Large intestine (tissue), 3 donors: ENCODE data around the gene SEC24B. TPM values are rescaled to one million over a fixed set of nuclear protein-coding genes. Genes with fewer than 3 reads are reported as not detected.
A peak's percentile ranks its signal among the peaks of the same experiment; 100 is the strongest.
"Not testable (repeated sequence)": the region's sequence is repeated elsewhere in the genome, so short reads cannot be mapped to it uniquely, and the experiment has no call there.

Experiments used
- DNase-seq, 2 donors: peaks; one replicate each; pipeline versions ENCODE4 v3.0.0 to v3.0.0-alpha.2; 2013
- H3K27ac ChIP-seq: one replicate; pipeline ENCODE4 v1.5.1; 2013; ENCODE audit warnings: low read length
- H3K27me3 ChIP-seq: 2 replicates; pipeline ENCODE4 v1.6.1; 2013; ENCODE audit warnings: low read length; ENCODE audit not compliant: control insufficient read depth, insufficient read depth
- H3K36me3 ChIP-seq: 2 replicates; pipeline ENCODE4 v1.6.1; 2013; ENCODE audit warnings: low read length; ENCODE audit not compliant: control insufficient read depth, insufficient read depth
- H3K4me1 ChIP-seq: one replicate; pipeline ENCODE4 v1.6.1; 2013; ENCODE audit warnings: low read length; ENCODE audit not compliant: control insufficient read depth, insufficient read depth
- H3K4me3 ChIP-seq: one replicate; pipeline ENCODE4 v1.5.1; 2013; ENCODE audit warnings: low read length
- H3K9me3 ChIP-seq: one replicate; pipeline ENCODE4 v1.6.1; 2013; ENCODE audit warnings: mild to moderate bottlenecking, low read depth, low read length, moderate library complexity; ENCODE audit not compliant: control insufficient read depth
- WGBS: methylation state at CpG from one replicate; pipeline ENCODE4 v1.1.5; 2013; ENCODE audit warnings: low lambda C conversion rate; ENCODE audit not compliant: insufficient coverage; 5-methylcytosine and 5-hydroxymethylcytosine counted together
- polyA plus RNA-seq: library from polyadenylated mRNA; unstranded; fragments of 120-200 nt; gene quantifications from one replicate; pipeline ENCODE4 v1.2.1, GENCODE V29; 2013

Gene SEC24B
- polyA plus RNA-seq, 1 donor = 29.3 TPM

DNA sequence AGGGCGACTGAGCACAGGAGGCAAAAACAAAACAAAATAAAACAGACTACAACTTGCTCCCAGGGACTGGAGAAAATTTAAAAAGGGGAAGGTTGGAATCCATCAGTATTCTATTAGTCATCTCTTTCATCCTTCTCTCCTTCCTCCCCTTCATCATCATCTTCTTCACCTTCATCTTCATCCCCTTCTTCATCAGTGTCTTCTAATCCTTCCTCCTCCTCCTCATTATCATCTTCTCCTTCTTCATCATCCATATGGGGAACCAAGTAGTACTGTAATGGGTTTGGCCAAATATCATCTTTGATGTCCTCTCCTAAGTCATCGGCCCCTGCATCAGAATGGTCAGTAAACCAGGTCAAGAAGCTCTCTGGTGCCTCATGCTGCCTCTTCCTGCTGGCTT is 119.5 kb downstream of the SEC24B start:
- Histone ChIP-seq H3K27me3 (peaks cover under 1% of the 10 kb centered on the region), H3K36me3 (no peaks in the 10 kb centered on the region), H3K9me3 (peaks cover 6% of the 10 kb centered on the region), H3K4me3 (no peak overlapping the region), H3K4me1 (no peaks in the 10 kb centered on the region), H3K27ac (no peak overlapping the region)
- DNase-seq = no peak
- WGBS = 100% methylated on average over 1 of the region's 2 CpGs

DNA sequence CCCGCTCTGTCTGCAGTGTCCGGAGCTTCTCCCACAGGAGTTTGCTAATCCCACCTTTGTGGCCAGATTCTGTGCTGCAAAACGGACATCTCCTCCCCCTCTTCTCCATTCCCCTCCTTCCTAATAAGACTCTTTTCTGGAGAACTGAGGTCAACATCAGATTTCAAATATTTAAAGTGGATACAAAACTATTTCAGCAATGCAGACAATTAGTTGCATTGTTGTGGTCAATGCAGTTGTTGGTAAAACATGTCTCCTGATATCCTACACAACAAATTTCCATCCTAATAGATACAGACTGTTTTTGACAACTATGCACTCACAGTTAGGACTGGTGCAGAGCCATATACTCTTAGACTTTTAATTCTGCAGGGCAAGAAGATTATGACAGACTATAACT is 121.4 kb downstream of the SEC24B start:
- Histone ChIP-seq H3K4me3 (no peak overlapping the region), H3K27me3 (peaks cover 6% of the 10 kb centered on the region), H3K27ac (no peak overlapping the region), H3K9me3 (peaks cover 6% of the 10 kb centered on the region), H3K36me3 (no peaks in the 10 kb centered on the region), H3K4me1 (no peaks in the 10 kb centered on the region)
- DNase-seq = no peak
- WGBS = no CpG with 5 or more reads among the region's 3 CpGs

DNA sequence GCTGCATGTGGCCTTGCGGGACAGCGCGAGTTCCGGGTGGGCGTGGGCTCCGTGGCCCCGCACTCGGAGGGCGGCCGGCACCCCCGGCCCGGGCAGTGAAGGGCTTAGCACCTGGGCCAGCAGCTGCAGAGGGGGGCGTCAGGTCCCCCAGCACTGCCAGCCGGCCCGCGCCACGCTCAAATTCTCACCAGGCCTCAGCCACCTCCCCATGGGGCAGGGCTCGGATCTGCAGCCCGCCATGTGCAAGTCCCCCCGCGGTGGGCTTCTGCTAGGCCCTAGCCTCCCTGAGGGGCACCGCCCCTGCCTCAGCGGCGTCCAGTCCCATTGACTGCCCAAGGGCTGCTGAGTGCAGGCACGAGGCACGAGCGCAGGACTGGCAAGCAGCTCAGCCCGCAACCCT is 123.8 kb downstream of the SEC24B start:
- peaks cover 6% of the 10 kb centered on the region for H3K9me3 ChIP-seq
- H3K4me3 ChIP-seq = no peak overlapping the region
- H3K27ac ChIP-seq = no peak overlapping the region
- no peaks in the 10 kb centered on the region for H3K36me3 ChIP-seq
- WGBS = no CpG with 5 or more reads among the region's 28 CpGs
- H3K4me1 ChIP-seq = no peaks in the 10 kb centered on the region
- peaks cover 14% of the 10 kb centered on the region for H3K27me3 ChIP-seq
- no peak for DNase-seq

- H3K27me3 ChIP-seq = peaks cover 18% of the 10 kb centered on the region
- DNase-seq, H3K36me3 ChIP-seq, H3K9me3 ChIP-seq, H3K4me1 ChIP-seq, H3K27ac ChIP-seq, H3K4me3 ChIP-seq: not testable (repeated sequence)
- WGBS = no CpG with 5 or more reads among the region's 6 CpGs
Measured at GRCh38 chr4:109558095-109558494, 124.5 kb downstream of the SEC24B start.

DNA sequence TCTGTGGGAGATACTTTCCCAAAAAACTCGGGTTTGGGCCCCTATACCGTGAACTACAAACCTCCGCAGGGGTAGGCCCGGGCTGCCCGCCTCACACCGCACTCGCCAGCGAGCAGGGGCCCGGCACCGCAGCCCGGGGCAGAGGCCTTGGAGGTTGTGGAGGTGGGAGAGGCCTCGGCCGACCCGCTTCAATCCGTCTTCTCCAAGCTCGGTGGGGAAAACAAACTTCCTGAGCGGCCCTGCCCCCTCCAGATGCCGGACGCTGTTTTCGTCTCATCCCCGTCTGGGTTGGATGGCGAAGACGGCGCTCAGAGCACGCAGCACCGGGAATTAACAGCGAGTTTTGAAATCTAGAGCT is 126.0 kb downstream of the SEC24B start:
- DNase-seq = no peak
- Histone ChIP-seq H3K27me3 (peaks cover 20% of the 10 kb centered on the region), H3K4me3 (peak overlapping the region; percentile 49), H3K36me3 (no peaks in the 10 kb centered on the region), H3K27ac (peak overlapping the region; percentile 11), H3K4me1 (no peaks in the 10 kb centered on the region), H3K9me3 (peaks cover 6% of the 10 kb centered on the region)
- no CpG with 5 or more reads among the region's 27 CpGs for WGBS

DNA sequence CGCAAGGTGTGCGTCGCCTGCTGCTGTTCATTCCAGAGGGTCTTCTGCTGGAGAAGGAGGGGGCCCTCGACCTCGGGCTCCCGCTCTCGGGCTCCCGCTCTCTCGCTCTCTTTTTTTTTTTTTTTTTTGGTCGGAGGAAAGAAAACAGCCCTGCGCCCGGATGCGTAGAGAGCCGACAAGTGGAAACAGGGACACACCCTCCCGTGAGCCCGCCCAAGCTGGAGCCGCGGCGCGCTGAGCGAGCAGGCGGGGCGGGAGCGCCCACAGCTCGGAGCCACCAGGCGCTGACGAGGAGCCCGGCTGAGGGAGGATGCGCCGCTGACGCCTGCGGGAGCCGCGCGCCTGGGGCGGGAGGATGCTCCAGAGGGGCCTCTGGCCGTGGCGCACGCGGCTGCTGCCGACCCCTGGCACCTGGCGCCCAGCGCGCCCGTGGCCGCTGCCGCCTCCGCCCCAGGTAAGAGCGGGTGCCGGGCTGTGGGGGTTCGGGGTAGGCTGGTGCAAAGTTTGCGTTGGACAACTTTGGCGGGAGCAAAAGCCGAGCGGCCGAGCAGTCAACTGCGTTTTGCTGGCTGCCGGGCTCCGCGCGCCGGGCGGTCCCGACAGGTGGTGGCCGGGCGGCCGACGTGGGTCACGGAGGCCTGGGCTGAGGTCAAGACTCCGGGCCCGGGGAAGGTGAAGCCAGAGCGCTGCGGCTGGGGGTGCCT is 126.5 kb downstream of the SEC24B start, which contains the start of gene MCUB:
Gene MCUB, plus strand, starts transcription at position 264 of the 704 bp plus-strand sequence. Its CDS starts 92 bp downstream, at position 356.
- no peaks in the 10 kb centered on the region for H3K4me1 ChIP-seq
- H3K27me3 ChIP-seq = peaks cover 21% of the 10 kb centered on the region
- H3K27ac ChIP-seq = peak within 1 kb of the TSS; percentile 31
- no CpG with 5 or more reads among the region's 73 CpGs for WGBS
- H3K9me3 ChIP-seq = peaks cover 6% of the 10 kb centered on the region
- peak within 1 kb of the TSS; percentile 49 for H3K4me3 ChIP-seq
- H3K36me3 ChIP-seq = no peaks in the 10 kb centered on the region
- peak; percentile 80 to 90 for DNase-seq

DNA sequence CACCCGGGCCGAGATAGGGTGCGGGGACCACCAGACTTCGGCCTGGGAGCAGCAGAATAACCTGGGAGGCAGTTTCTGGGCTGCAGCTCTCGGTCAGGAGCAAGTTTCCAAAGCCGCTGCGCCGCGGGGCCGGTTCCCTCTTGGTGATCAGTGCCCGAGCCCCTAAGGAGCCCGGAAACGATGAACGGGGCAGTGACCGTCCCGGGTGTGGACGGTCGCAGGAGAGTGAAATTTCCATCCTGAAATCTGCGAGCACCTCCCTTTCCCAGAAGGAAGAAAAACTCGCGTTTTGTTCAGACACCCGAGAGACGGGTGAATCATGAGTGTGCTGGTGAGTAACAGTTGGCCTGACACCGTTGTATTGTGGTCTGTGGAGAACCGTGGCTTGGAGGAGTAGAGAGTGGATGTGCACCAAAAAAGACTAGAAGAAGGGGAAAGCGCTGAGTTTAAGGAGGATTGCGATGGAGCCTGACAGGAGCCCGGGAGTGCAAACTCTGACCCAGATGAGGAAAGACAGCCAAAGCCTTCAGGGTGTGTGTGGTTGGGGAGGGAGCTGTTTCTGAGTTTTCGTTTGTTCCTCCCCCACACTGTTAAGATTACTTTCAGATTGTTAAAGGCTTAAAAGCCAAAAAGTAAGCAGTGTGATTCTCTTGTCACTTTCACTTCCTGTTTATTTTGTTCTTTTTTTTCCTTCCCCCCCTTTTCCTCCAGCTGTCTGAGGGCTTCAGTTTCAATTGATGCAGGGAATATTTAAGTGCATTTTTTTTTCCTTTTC is 127.3 kb downstream of the SEC24B start:
- peaks cover 6% of the 10 kb centered on the region for H3K9me3 ChIP-seq
- peaks cover 21% of the 10 kb centered on the region for H3K27me3 ChIP-seq
- DNase-seq = peak; percentile 6 to 62
- H3K4me1 ChIP-seq = no peaks in the 10 kb centered on the region
- peak overlapping the region; percentile 31 for H3K27ac ChIP-seq
- 0% methylated on average over 1 of the region's 29 CpGs for WGBS
- peak overlapping the region; percentile 49 for H3K4me3 ChIP-seq
- H3K36me3 ChIP-seq = no peaks in the 10 kb centered on the region

- H3K36me3 ChIP-seq = no peaks in the 10 kb centered on the region
- H3K4me3 ChIP-seq = no peak overlapping the region
- peaks cover under 1% of the 10 kb centered on the region for H3K9me3 ChIP-seq
- DNase-seq = no peak
- H3K27me3 ChIP-seq = peaks cover 21% of the 10 kb centered on the region
- H3K4me1 ChIP-seq = no peaks in the 10 kb centered on the region
- no CpG with 5 or more reads among the region's 6 CpGs for WGBS
- H3K27ac ChIP-seq = no peak overlapping the region
Measured at GRCh38 chr4:109562457-109563239, 129.0 kb downstream of the SEC24B start.

DNA sequence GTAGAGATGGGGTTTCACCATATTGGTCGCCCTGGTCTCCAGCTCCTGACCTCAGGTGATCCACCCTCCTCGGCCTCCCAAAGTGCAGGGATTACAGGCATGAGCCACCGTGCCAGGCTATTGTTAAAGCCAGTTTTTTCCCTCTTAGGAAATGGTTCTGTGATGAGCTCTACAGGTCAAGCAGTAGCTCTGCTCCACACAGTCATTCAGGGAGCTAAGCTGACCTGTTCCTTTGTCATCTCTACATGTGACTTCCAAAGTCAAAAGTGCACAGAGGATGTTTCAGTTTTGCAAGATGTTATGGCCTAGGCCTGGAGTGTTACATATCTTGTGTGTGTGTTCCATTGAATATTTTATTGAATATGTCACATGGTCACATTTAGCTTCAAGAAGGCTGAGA is 137.9 kb downstream of the SEC24B start:
- no peak overlapping the region for H3K27ac ChIP-seq
- H3K27me3 ChIP-seq = no peaks in the 10 kb centered on the region
- peak in 1 of 2 donors; percentile 11 for DNase-seq
- H3K4me3 ChIP-seq = no peak overlapping the region
- no peaks in the 10 kb centered on the region for H3K36me3 ChIP-seq
- H3K9me3 ChIP-seq = no peaks in the 10 kb centered on the region
- WGBS = no CpG with 5 or more reads among the region's 3 CpGs
- no peaks in the 10 kb centered on the region for H3K4me1 ChIP-seq

- no peaks in the 10 kb centered on the region for H3K27me3 ChIP-seq
- H3K4me3 ChIP-seq = no peak overlapping the region
- no peak overlapping the region for H3K27ac ChIP-seq
- WGBS = 100% methylated on average over 3 of the region's 3 CpGs
- DNase-seq = no peak
- H3K36me3 ChIP-seq = no peaks in the 10 kb centered on the region
- H3K4me1 ChIP-seq = no peaks in the 10 kb centered on the region
- no peaks in the 10 kb centered on the region for H3K9me3 ChIP-seq
Measured at GRCh38 chr4:109572154-109572553, 138.5 kb downstream of the SEC24B start.
